Hematopoietic multipotent progenitor cell treated with erythropoietin and hydrocortisone succinate and interleukin-3 and kit ligand, for 17 days (in vitro differentiated cells): ENCODE measurements around the gene LARP4B.

ENCODE experiments used
- DNase-seq: peaks from one replicate; pipeline ENCODE4 v3.0.0-alpha.2; 2015; ENCODE audit warnings: low spot score

The LARP4B gene

GRCh38 chr10:866577-866941 is 64.9 kb downstream of the LARP4B start:
- DNase-seq = no peak

GRCh38 chr10:865924-866576 is 65.5 kb downstream of the LARP4B start:
- DNase-seq = no peak

- no peak for DNase-seq
Measured at GRCh38 chr10:865257-865656, 66.2 kb downstream of the LARP4B start.

- DNase-seq = no peak
Measured at GRCh38 chr10:860519-860918, 71.0 kb downstream of the LARP4B start.

- DNase-seq = no peak
Measured at GRCh38 chr10:856416-857157, 74.9 kb downstream of the LARP4B start.

GRCh38 chr10:855671-856070 is 75.8 kb downstream of the LARP4B start:
- DNase-seq = no peak

- DNase-seq = no peak
Measured at GRCh38 chr10:855079-855478, 76.4 kb downstream of the LARP4B start.

- DNase-seq = no peak
Measured at GRCh38 chr10:853017-853416, 78.5 kb downstream of the LARP4B start.

GRCh38 chr10:852386-852785 is 79.1 kb downstream of the LARP4B start:
- no peak for DNase-seq

GRCh38 chr10:851901-852300 is 79.6 kb downstream of the LARP4B start:
- DNase-seq = no peak

- DNase-seq = no peak
Measured at GRCh38 chr10:850093-850492, 81.4 kb downstream of the LARP4B start.

GRCh38 chr10:847868-848267 is 83.6 kb downstream of the LARP4B start:
- no peak for DNase-seq

- no peak for DNase-seq
Measured at GRCh38 chr10:846126-846685, 85.3 kb downstream of the LARP4B start.

GRCh38 chr10:845526-845925 is 86.0 kb downstream of the LARP4B start:
- no peak for DNase-seq

GRCh38 chr10:844552-844951 is 87.0 kb downstream of the LARP4B start:
- DNase-seq = no peak

- DNase-seq = no peak
Measured at GRCh38 chr10:843703-844102, 87.8 kb downstream of the LARP4B start.

GRCh38 chr10:842795-843194 is 88.7 kb downstream of the LARP4B start:
- DNase-seq = no peak

- no peak for DNase-seq
Measured at GRCh38 chr10:841535-841934, 90.0 kb downstream of the LARP4B start.

- DNase-seq = no peak
Measured at GRCh38 chr10:839550-840205, 91.8 kb downstream of the LARP4B start.

- DNase-seq = no peak
Measured at GRCh38 chr10:836782-837181, 94.7 kb downstream of the LARP4B start.

GRCh38 chr10:834493-834892 is 97.0 kb downstream of the LARP4B start:
- no peak for DNase-seq

- no peak for DNase-seq
Measured at GRCh38 chr10:829241-829640, 102.3 kb downstream of the LARP4B start.

- DNase-seq = no peak
Measured at GRCh38 chr10:828191-828590, 103.3 kb downstream of the LARP4B start.
